WTC11 (cell line): ENCODE measurements around the gene SRPK1.

ENCODE experiments used
- CREB1 ChIP-seq: sonication (generic); formaldehyde crosslinking; IDR thresholded peaks from 2 replicates; pipeline ENCODE4 v1.8.0; 2023; ENCODE audit warnings: mild to moderate bottlenecking, missing genetic modification reagents
- CTCF ChIP-seq: fragments of 200-600 bp; IDR thresholded peaks from 2 replicates; pipeline ENCODE4 v1.8.0; 2022; ENCODE audit warnings: antibody characterized with exemption
- E2F4 ChIP-seq: sonication (generic); formaldehyde crosslinking; IDR thresholded peaks from 2 replicates; pipeline ENCODE4 v1.8.1; 2022; ENCODE audit warnings: low read depth, mild to moderate bottlenecking, moderate library complexity, missing genetic modification reagents, borderline replicate concordance
- ETV6 ChIP-seq: sonication (generic); formaldehyde crosslinking; IDR thresholded peaks from 2 replicates; pipeline ENCODE4 v1.8.1; 2022; ENCODE audit warnings: mild to moderate bottlenecking, missing genetic modification reagents
- IRF2 ChIP-seq: sonication (generic); formaldehyde crosslinking; IDR thresholded peaks from 2 replicates; pipeline ENCODE4 v1.8.0; 2022; ENCODE audit warnings: low read depth, missing genetic modification reagents, borderline replicate concordance
- JUN ChIP-seq: sonication (generic); formaldehyde crosslinking; IDR thresholded peaks from 2 replicates; pipeline ENCODE4 v1.8.0; 2023; ENCODE audit warnings: mild to moderate bottlenecking, missing genetic modification reagents
- KAT7 ChIP-seq: sonication (generic); formaldehyde crosslinking; IDR thresholded peaks from 2 replicates; pipeline ENCODE4 v1.8.1; 2023; ENCODE audit warnings: missing genetic modification reagents, mild to moderate bottlenecking, borderline replicate concordance
- MAX ChIP-seq: sonication (generic); formaldehyde crosslinking; IDR thresholded peaks from 2 replicates; pipeline ENCODE4 v1.8.0; 2022; ENCODE audit warnings: mild to moderate bottlenecking, missing genetic modification reagents
- RELA ChIP-seq: sonication (generic); formaldehyde crosslinking; IDR thresholded peaks from 2 replicates; pipeline ENCODE4 v1.8.1; 2022; ENCODE audit warnings: missing genetic modification reagents, mild to moderate bottlenecking, borderline replicate concordance
- SMAD3 ChIP-seq: sonication (generic); formaldehyde crosslinking; IDR thresholded peaks from 2 replicates; pipeline ENCODE4 v1.8.0; 2022; ENCODE audit warnings: missing genetic modification reagents, mild to moderate bottlenecking, borderline replicate concordance
- TEAD4 ChIP-seq: sonication (generic); formaldehyde crosslinking; IDR thresholded peaks from 2 replicates; pipeline ENCODE4 v1.8.0; 2022; ENCODE audit warnings: mild to moderate bottlenecking, missing genetic modification reagents
- USF2 ChIP-seq: sonication (generic); formaldehyde crosslinking; IDR thresholded peaks from 2 replicates; pipeline ENCODE4 v1.8.1; 2023; ENCODE audit warnings: mild to moderate bottlenecking, missing genetic modification reagents, moderate library complexity

- no peak for TF ChIP-seq MAX (CRISPR knock-in tag)
- no peak for TF ChIP-seq RELA (CRISPR knock-in tag)
- no peak for TF ChIP-seq ETV6 (CRISPR knock-in tag)
- TF ChIP-seq CTCF = no peak
- no peak for TF ChIP-seq USF2 (CRISPR knock-in tag)
- TF ChIP-seq JUN (CRISPR knock-in tag) = no peak
- no peak for TF ChIP-seq SMAD3 (CRISPR knock-in tag)
- TF ChIP-seq KAT7 (CRISPR knock-in tag) = no peak
- TF ChIP-seq CREB1 = no peak
- TF ChIP-seq IRF2 (CRISPR knock-in tag) = no peak
- TF ChIP-seq TEAD4 = no peak
- no peak for TF ChIP-seq E2F4 (CRISPR knock-in tag)
Measured at GRCh38 chr6:35968821-35969220, 47.9 kb upstream of the SRPK1 start.
